T-helper 2 cell treated with Interferon-gamma antibody and Interleukin-4, amounts not matched to agents 5 μg/mL and 100 μg/mL, for 36 hours (primary cell): ENCODE results near the gene RAD51C.
"Not testable (repeated sequence)": the region's sequence is repeated elsewhere in the genome, so short reads cannot be mapped to it uniquely, and the experiment has no call there.

Source experiments
- DNase-seq: peaks from one replicate; pipeline ENCODE4 v3.0.0; 2021; ENCODE audit warnings: low spot score
- H3K27ac Mint-ChIP-seq: one replicate; pipeline ENCODE4 v1.8.0; 2021; ENCODE audit warnings: mild to moderate bottlenecking, mixed read lengths
- H3K27me3 Mint-ChIP-seq: one replicate; pipeline ENCODE4 v1.8.0; 2021; ENCODE audit warnings: low read depth, mixed read lengths
- H3K36me3 Mint-ChIP-seq: one replicate; pipeline ENCODE4 v1.8.0; 2021; ENCODE audit warnings: low read depth, mixed read lengths
- H3K4me1 Mint-ChIP-seq: one replicate; pipeline ENCODE4 v1.8.0; 2021; ENCODE audit warnings: low read depth, mixed read lengths
- H3K4me3 Mint-ChIP-seq: one replicate; pipeline ENCODE4 v1.8.0; 2022; ENCODE audit warnings: mild to moderate bottlenecking, moderate library complexity, mixed read lengths
- H3K9me3 Mint-ChIP-seq: one replicate; pipeline ENCODE4 v1.8.0; 2021; ENCODE audit warnings: mixed read lengths

Gene RAD51C

GRCh38 chr17:58764373-58764772 is 72.0 kb downstream of the RAD51C start:
- H3K9me3 Mint-ChIP-seq: no peaks in the 10 kb centered on the region

GRCh38 chr17:58778482-58778881 is 86.1 kb downstream of the RAD51C start:
- not testable (repeated sequence) for H3K27ac Mint-ChIP-seq, H3K27me3 Mint-ChIP-seq, DNase-seq, H3K4me1 Mint-ChIP-seq, H3K4me3 Mint-ChIP-seq, H3K9me3 Mint-ChIP-seq, H3K36me3 Mint-ChIP-seq

More at GRCh38 chr17:58764373-58764772, 72.0 kb downstream of the RAD51C start:
- no peaks in the 10 kb centered on the region for H3K36me3 Mint-ChIP-seq
- no peak overlapping the region for H3K27ac Mint-ChIP-seq
- H3K4me3 Mint-ChIP-seq: no peak overlapping the region
- no peak for DNase-seq
- H3K4me1 Mint-ChIP-seq: no peaks in the 10 kb centered on the region
- peaks cover 26% of the 10 kb centered on the region for H3K27me3 Mint-ChIP-seq

- H3K9me3 Mint-ChIP-seq: no peaks in the 10 kb centered on the region
Measured at GRCh38 chr17:58779446-58779845, 87.0 kb downstream of the RAD51C start.

GRCh38 chr17:58783380-58783779 is 91.0 kb downstream of the RAD51C start:
- H3K4me3 Mint-ChIP-seq: no peak overlapping the region
- DNase-seq: no peak
- H3K27ac Mint-ChIP-seq: no peak overlapping the region
- no peaks in the 10 kb centered on the region for H3K9me3 Mint-ChIP-seq
- no peaks in the 10 kb centered on the region for H3K4me1 Mint-ChIP-seq
- peaks cover 3% of the 10 kb centered on the region for H3K27me3 Mint-ChIP-seq
- no peaks in the 10 kb centered on the region for H3K36me3 Mint-ChIP-seq

More at GRCh38 chr17:58779446-58779845, 87.0 kb downstream of the RAD51C start:
- DNase-seq: no peak
- Mint-ChIP-seq H3K27me3 (peaks cover 4% of the 10 kb centered on the region), H3K4me1 (no peaks in the 10 kb centered on the region), H3K27ac (no peak overlapping the region), H3K4me3 (no peak overlapping the region), H3K36me3 (no peaks in the 10 kb centered on the region)

- H3K4me3 Mint-ChIP-seq: no peak overlapping the region
- H3K4me1 Mint-ChIP-seq: no peaks in the 10 kb centered on the region
- peaks cover 7% of the 10 kb centered on the region for H3K27me3 Mint-ChIP-seq
- no peak for DNase-seq
- H3K9me3 Mint-ChIP-seq: no peaks in the 10 kb centered on the region
- H3K36me3 Mint-ChIP-seq: no peaks in the 10 kb centered on the region
- no peak overlapping the region for H3K27ac Mint-ChIP-seq
Measured at GRCh38 chr17:58785097-58785496, 92.7 kb downstream of the RAD51C start.
